Measurements from ENCODE around the gene LMNTD1.
"Not testable (repeated sequence)": the region's sequence is repeated elsewhere in the genome, so short reads cannot be mapped to it uniquely, and the experiment has no call there.

The LMNTD1 gene

GRCh38 chr12:25495331-25496097, 57.6 kb downstream of the LMNTD1 start:
- H3K27ac ChIP-seq, result peak overlapping the region; percentile 32
- peak; percentile 40 for DNase-seq (ENCODE audit: low read depth, low spot score)

GRCh38 chr12:25494926-25495325, 58.2 kb downstream of the LMNTD1 start:
- no peak overlapping the region for H3K27ac ChIP-seq
- DNase-seq (ENCODE audit: low read depth, low spot score), result no peak

GRCh38 chr12:25493682-25494081, 59.4 kb downstream of the LMNTD1 start:
- no peak overlapping the region for H3K27ac ChIP-seq
- DNase-seq (ENCODE audit: low read depth, low spot score), result no peak

- DNase-seq (ENCODE audit: low read depth, low spot score), result no peak
- no peak overlapping the region for H3K27ac ChIP-seq
Observed at GRCh38 chr12:25491396-25492325, 61.4 kb downstream of the LMNTD1 start.

- not testable (repeated sequence) for DNase-seq (ENCODE audit: low read depth, low spot score)
- peak overlapping the region; percentile 85 for H3K27ac ChIP-seq
Observed at GRCh38 chr12:25488956-25489870, 63.9 kb downstream of the LMNTD1 start.

- DNase-seq (ENCODE audit: low read depth, low spot score), result no peak
Observed at GRCh38 chr12:25482625-25483024, 70.5 kb downstream of the LMNTD1 start.

GRCh38 chr12:25480145-25480544, 72.9 kb downstream of the LMNTD1 start:
- DNase-seq (ENCODE audit: low read depth, low spot score), result no peak
- H3K27ac ChIP-seq, result no peak overlapping the region

More at GRCh38 chr12:25482625-25483024, 70.5 kb downstream of the LMNTD1 start:
- no peak overlapping the region for H3K27ac ChIP-seq

GRCh38 chr12:25477217-25477616, 75.9 kb downstream of the LMNTD1 start:
- DNase-seq (ENCODE audit: low read depth, low spot score), result no peak
- no peak overlapping the region for H3K27ac ChIP-seq

- H3K27ac ChIP-seq, result no peak overlapping the region
- no peak for DNase-seq (ENCODE audit: low read depth, low spot score)
Observed at GRCh38 chr12:25472453-25472852, 80.6 kb downstream of the LMNTD1 start.

- no peak overlapping the region for H3K27ac ChIP-seq
- no peak for DNase-seq (ENCODE audit: low read depth, low spot score)
Observed at GRCh38 chr12:25469861-25470260, 83.2 kb downstream of the LMNTD1 start.

GRCh38 chr12:25469368-25469767, 83.7 kb downstream of the LMNTD1 start:
- DNase-seq (ENCODE audit: low read depth, low spot score), result no peak
- H3K27ac ChIP-seq, result no peak overlapping the region

GRCh38 chr12:25463521-25463920, 89.6 kb downstream of the LMNTD1 start:
- H3K27ac ChIP-seq, result no peak overlapping the region
- no peak for DNase-seq (ENCODE audit: low read depth, low spot score)

GRCh38 chr12:25463005-25463404, 90.1 kb downstream of the LMNTD1 start:
- H3K27ac ChIP-seq, result no peak overlapping the region
- DNase-seq (ENCODE audit: low read depth, low spot score), result no peak

- DNase-seq (ENCODE audit: low read depth, low spot score), result no peak
- no peak overlapping the region for H3K27ac ChIP-seq
Observed at GRCh38 chr12:25459541-25459951, 93.5 kb downstream of the LMNTD1 start.

GRCh38 chr12:25458047-25458552, 95.0 kb downstream of the LMNTD1 start:
- DNase-seq (ENCODE audit: low read depth, low spot score), result peak; percentile 81
- peak overlapping the region; percentile 75 for H3K27ac ChIP-seq

- no peak for DNase-seq (ENCODE audit: low read depth, low spot score)
- H3K27ac ChIP-seq, result no peak overlapping the region
Observed at GRCh38 chr12:25456474-25456873, 96.6 kb downstream of the LMNTD1 start.

GRCh38 chr12:25455696-25456095, 97.4 kb downstream of the LMNTD1 start:
- DNase-seq (ENCODE audit: low read depth, low spot score), result no peak

GRCh38 chr12:25449007-25449406, 104.1 kb downstream of the LMNTD1 start:
- DNase-seq (ENCODE audit: low read depth, low spot score), result no peak
- no peak overlapping the region for H3K27ac ChIP-seq

More at GRCh38 chr12:25455696-25456095, 97.4 kb downstream of the LMNTD1 start:
- H3K27ac ChIP-seq, result no peak overlapping the region

- no peak for DNase-seq (ENCODE audit: low read depth, low spot score)
- H3K27ac ChIP-seq, result no peak overlapping the region
Observed at GRCh38 chr12:25447046-25447445, 106.0 kb downstream of the LMNTD1 start.

GRCh38 chr12:25438638-25439037, 114.4 kb downstream of the LMNTD1 start:
- DNase-seq (ENCODE audit: low read depth, low spot score), result no peak

More at GRCh38 chr12:25438638-25439037, 114.4 kb downstream of the LMNTD1 start:
- no peak overlapping the region for H3K27ac ChIP-seq
